Gastrocnemius medialis (tissue), 4 donors: ENCODE data around the gene TMX3. TPM values are rescaled to one million over a fixed set of nuclear protein-coding genes. Genes with fewer than 3 reads are reported as not detected.

Experiments
- ATAC-seq, 2 donors: fragments of 150-250 bp; one replicate each; pipeline ENCODE4 v1.9.1; 2016
- DNase-seq, 2 donors: peaks; one replicate each; pipeline ENCODE4 v3.0.0-alpha.2; 2019
- H3K27ac ChIP-seq, 4 donors: fragments of 200-600 bp; sonication (generic); 1 replicate in 1 of 4; 2 replicates in 3 of 4; pipeline ENCODE4 v1.5.1; 2016 to 2018; ENCODE audit warnings: mild to moderate bottlenecking in 2 of 4, moderate library complexity in 1 of 4
- H3K27me3 ChIP-seq, 3 donors: fragments of 200-600 bp; sonication (generic) in 2 of 3; 1 replicate in 1 of 3; 2 replicates in 2 of 3; pipeline versions ENCODE4 v1.5.1 to v1.6.0; 2016 to 2019; ENCODE audit warnings: mild to moderate bottlenecking in 1 of 3, moderate library complexity in 1 of 3
- H3K36me3 ChIP-seq, 2 donors: fragments of 200-600 bp; sonication (generic) in 1 of 2; one replicate each; pipeline ENCODE4 v1.5.1; 2017 to 2018
- H3K4me1 ChIP-seq, 2 donors: fragments of 200-600 bp; sonication (generic) in 1 of 2; one replicate each; pipeline ENCODE4 v1.5.1; 2016 to 2017; ENCODE audit warnings: mild to moderate bottlenecking in 2 of 2
- H3K4me3 ChIP-seq, 4 donors: fragments of 200-600 bp; sonication (generic) in 3 of 4; 1 replicate in 1 of 4; 2 replicates in 3 of 4; pipeline ENCODE4 v1.5.1; 2016 to 2019; ENCODE audit warnings: mild to moderate bottlenecking in 2 of 4
- H3K9me3 ChIP-seq, 3 donors: fragments of 200-600 bp; sonication (generic) in 2 of 3; 1 replicate in 1 of 3; 2 replicates in 2 of 3; pipeline ENCODE4 v1.5.1; 2016 to 2019
- CTCF ChIP-seq, 5 experiments: fragments of 450-650 bp in 3 of 5; fragments of 200-600 bp in 2 of 5; sonication (generic) in 2 of 5; IDR thresholded peaks in 4 of 5; conservative IDR thresholded peaks in 1 of 5; 1 replicate in 4 of 5; 2 replicates in 1 of 5; pipeline ENCODE4 v1.5.1; 2016 to 2019; ENCODE audit warnings: antibody characterized with exemption in 5 of 5, mild to moderate bottlenecking in 3 of 5, moderate library complexity in 3 of 5
- POLR2A ChIP-seq, 2 donors: fragments of 450-650 bp; IDR thresholded peaks; one replicate each; pipeline ENCODE4 v1.6.1; 2017; ENCODE audit warnings: antibody characterized with exemption in 2 of 2, mild to moderate bottlenecking in 2 of 2, moderate library complexity in 2 of 2
- in situ Hi-C, 4 donors: fragments of 200-750 bp; cut with MboI; loops; one replicate each; pipeline versions ENCODE4 v1.15.0 to v1.8.0; 2017; ENCODE audit warnings: low sequenced_read_pairs in 4 of 4
- intact Hi-C: fragments of 100-400 bp; cut with DNase I; formaldehyde crosslinking; loops from one replicate; pipeline ENCODE4 v1.15.1; 2023; ENCODE audit warnings: low total_unique reads
- total RNA-seq, 4 donors: library from RNA; depleted of rRNA; stranded (reverse); fragments of >200 nt; gene quantifications; one replicate each; pipeline versions ENCODE4 v1.1.0 to v1.2.3, GENCODE V29; 2016

TMX3 gene
- total RNA-seq, 4 donors from 2014 or later = 13.7 to 23.3 (median 16.7) TPM

GRCh38 chr18:68721681-68722583 lies 7.0 kb upstream of the TMX3 start:
- no peak for ATAC-seq
- no peak for TF ChIP-seq POLR2A (IDR thresholded peaks at IDR 0.05)
- TF ChIP-seq CTCF (IDR thresholded peaks at IDR 0.05 in 4 of 5, conservative IDR thresholded peaks at IDR 0.05 in 1 of 5) = no peak
- in situ Hi-C loops = no loop called here
- no peaks in the 10 kb centered on the region for H3K27me3 ChIP-seq
- intact Hi-C loops = no loop called here
- H3K27ac ChIP-seq = peak overlapping the region in 2 of 4 donors; percentile 0 to 53
- H3K36me3 ChIP-seq = no peaks in the 10 kb centered on the region
- DNase-seq = no peak
- no peaks in the 10 kb centered on the region for H3K9me3 ChIP-seq
- no peaks in the 10 kb centered on the region for H3K4me1 ChIP-seq
- H3K4me3 ChIP-seq = peak overlapping the region in 1 of 4 donors; percentile 26

DNA sequence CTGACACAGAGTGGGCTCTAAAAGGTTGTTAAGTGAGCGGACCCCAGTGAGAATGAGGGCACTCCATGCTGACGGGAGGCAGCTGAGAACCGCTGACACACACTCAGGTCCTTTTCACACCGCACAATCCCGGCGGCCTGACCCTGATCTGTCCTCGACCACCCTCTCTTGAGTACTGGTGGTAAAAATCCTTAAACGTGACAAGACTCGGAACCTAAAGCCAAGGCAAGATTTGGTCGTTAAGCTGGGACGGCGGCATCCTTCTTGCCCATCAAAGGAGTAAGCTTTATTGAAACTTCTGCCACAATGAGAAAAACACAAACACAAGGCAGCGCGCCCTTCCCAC lies 569 bp downstream of the TMX3 start:
- DNase-seq = no peak
- Histone ChIP-seq H3K36me3 (peaks cover 0 to 28% of the 10 kb centered on the region in 2 donors), H3K27me3 (no peaks in the 10 kb centered on the region), H3K4me1 (peaks cover 16 to 20% of the 10 kb centered on the region in 2 donors), H3K4me3 (peak overlapping the region; percentile 82 to 99 (median 90)), H3K9me3 (no peaks in the 10 kb centered on the region), H3K27ac (peak overlapping the region; percentile 72 to 83 (median 77))
- no peak for TF ChIP-seq POLR2A (IDR thresholded peaks at IDR 0.05)
- TF ChIP-seq CTCF (IDR thresholded peaks at IDR 0.05 in 4 of 5, conservative IDR thresholded peaks at IDR 0.05 in 1 of 5) = no peak
- peak; percentile 11 to 38 for ATAC-seq
- intact Hi-C loops = loop anchor here (2.0 to 10.0 kb wide), 2 partner anchors 1198 to 1490 kb away; partner anchors contain the start of genes DSEL and RTTN
- in situ Hi-C loops = no loop called here

- Histone ChIP-seq H3K27ac (peak overlapping the region in 3 of 4 donors; percentile 72 to 83 (median 80)), H3K9me3 (no peaks in the 10 kb centered on the region), H3K36me3 (peaks cover 0 to 33% of the 10 kb centered on the region in 2 donors), H3K27me3 (no peaks in the 10 kb centered on the region), H3K4me1 (peaks cover 16 to 20% of the 10 kb centered on the region in 2 donors), H3K4me3 (peak overlapping the region; percentile 82 to 99 (median 90))
- in situ Hi-C loops (no loop called here), intact Hi-C loops (loop anchor here (2.0 to 10.0 kb wide), 2 partner anchors 1197 to 1491 kb away; partner anchors contain the start of genes DSEL and RTTN)
- no peak for DNase-seq
- no peak for TF ChIP-seq POLR2A (IDR thresholded peaks at IDR 0.05)
- TF ChIP-seq CTCF (IDR thresholded peaks at IDR 0.05 in 4 of 5, conservative IDR thresholded peaks at IDR 0.05 in 1 of 5) = no peak
- ATAC-seq = no peak
Observed at GRCh38 chr18:68713796-68714195, 1.1 kb downstream of the TMX3 start.

GRCh38 chr18:68713131-68713530 lies 1.8 kb downstream of the TMX3 start:
- Histone ChIP-seq H3K27me3 (no peaks in the 10 kb centered on the region), H3K36me3 (peaks cover 0 to 40% of the 10 kb centered on the region in 2 donors), H3K4me3 (no peak overlapping the region), H3K4me1 (peaks cover 16 to 20% of the 10 kb centered on the region in 2 donors), H3K9me3 (no peaks in the 10 kb centered on the region), H3K27ac (no peak overlapping the region)
- ATAC-seq (no peak), DNase-seq (no peak)
- TF ChIP-seq CTCF (IDR thresholded peaks at IDR 0.05 in 4 of 5, conservative IDR thresholded peaks at IDR 0.05 in 1 of 5) (no peak), POLR2A (IDR thresholded peaks at IDR 0.05) (no peak)
- in situ Hi-C loops (no loop called here), intact Hi-C loops (loop anchor here (10.0 kb wide), 1 partner anchor 1492 kb away; the partner anchor contains the start of gene RTTN)
